ENCODE measurements around the gene CLECL1.

- TF ChIP-seq CTCF (IDR thresholded peaks at IDR 0.05 in 4 of 5, conservative IDR thresholded peaks at IDR 0.05 in 1 of 5), result no peak
- TF ChIP-seq POLR2A (IDR thresholded peaks at IDR 0.05), result no peak
Observed at GRCh38 chr12:9755567-9755966, 22.7 kb upstream of the CLECL1 start.
